Measurements from ENCODE around the gene TAS2R41. TPM values are rescaled to one million over a fixed set of nuclear protein-coding genes. Genes with fewer than 3 reads are reported as not detected.

The TAS2R41 gene
- total RNA-seq, 2 experiments from 2014 or later: not detected

GRCh38 chr7:143490717-143491306 is 13.1 kb downstream of the TAS2R41 start:
- ChIA-PET CTCF (no interaction called here), POLR2A (no interaction called here)

DNA sequence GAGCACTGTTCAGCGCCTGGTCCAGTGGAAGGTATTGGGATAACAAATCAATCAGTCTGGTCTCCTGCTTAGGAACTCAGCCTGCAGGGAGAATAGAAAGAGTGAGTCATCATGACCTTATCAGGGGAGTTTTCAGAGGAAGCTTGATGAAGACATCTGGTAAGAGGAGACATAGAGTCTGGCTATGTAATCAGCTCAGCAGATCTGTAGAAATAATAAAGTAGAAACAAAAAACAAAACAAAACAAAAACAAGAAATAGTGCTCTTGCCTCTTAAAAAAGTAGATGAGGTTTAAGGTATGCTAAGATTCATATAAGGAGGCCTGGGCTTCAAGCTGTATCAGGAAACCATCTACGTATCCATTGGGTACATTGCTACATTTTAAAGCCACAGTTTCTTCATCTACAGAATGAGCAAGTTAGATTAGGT is 14.4 kb downstream of the TAS2R41 start:
- ChIA-PET CTCF (no interaction called here), POLR2A (no interaction called here)

DNA sequence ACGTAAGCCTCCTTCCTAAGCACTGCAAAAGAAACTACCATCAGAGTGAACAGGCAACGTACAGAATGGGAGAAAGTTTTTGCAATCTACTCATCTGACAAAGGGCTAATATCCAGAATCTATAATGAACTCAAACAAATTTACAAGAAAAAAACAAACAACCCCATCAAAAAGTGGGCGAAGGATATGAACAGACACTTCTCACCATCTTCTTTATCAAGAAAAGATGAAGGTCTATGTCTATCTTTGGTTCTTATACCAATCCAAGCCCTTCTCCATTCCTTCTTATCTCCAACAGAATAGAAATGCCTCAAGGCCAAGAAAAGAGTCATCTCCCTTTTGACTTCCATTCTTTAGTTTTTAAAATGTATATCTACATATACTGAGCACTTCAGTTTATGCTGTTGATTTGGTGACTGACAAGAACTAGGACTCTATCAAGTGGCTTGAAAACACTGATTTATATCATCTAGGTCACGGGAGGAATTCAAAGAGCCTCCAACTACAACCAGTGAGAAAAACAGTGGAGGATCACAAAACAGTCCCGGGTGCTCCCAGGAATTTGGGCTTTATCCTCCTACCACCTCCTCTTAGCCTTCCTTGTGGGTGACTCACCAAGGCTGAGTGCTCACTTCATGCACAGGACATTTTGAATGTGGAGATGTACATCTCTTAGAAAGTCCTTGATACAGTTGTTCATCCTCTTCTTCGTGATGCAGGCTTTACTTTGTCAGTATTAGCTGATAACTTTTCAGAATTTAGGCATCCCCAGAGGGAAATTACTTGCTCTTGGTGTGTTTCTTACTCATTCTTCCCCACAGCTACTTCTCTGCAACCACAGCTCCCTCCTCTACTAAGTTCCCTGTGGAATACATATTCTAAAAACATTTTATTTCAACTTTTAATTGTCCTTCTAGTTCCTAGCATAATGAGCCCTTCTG is 15.4 kb downstream of the TAS2R41 start:
- POLR2A ChIA-PET: no interaction called here
- CTCF ChIA-PET: no interaction called here

DNA sequence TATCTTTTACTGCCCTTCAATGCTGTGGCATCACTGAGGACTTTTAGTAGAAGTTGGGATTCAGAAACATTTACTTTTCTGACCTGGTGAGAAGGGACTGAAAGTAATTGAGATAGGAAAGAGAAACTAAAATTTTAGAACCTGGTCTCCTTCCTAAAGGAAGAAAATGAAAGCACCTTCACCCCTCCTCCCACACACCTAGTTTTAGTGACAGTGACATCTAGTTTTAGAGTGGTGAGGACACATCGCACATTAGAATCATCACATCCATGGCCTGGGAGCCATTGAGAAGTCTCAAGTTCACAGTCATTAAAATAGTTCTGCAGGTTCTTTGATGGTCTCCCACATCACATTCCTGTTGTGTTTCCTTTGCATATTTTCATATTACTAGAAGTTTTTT is 16.1 kb downstream of the TAS2R41 start:
- POLR2A ChIA-PET: no interaction called here
- CTCF ChIA-PET: interaction anchor here (0.6 kb wide), 1 partner anchor 19 kb away, joined by 5 read pairs; no protein-coding TSS in a partner anchor

GRCh38 chr7:143494622-143495021 is 16.9 kb downstream of the TAS2R41 start:
- POLR2A ChIA-PET: no interaction called here
- CTCF ChIA-PET: interaction anchor here (0.6 kb wide), 1 partner anchor 18 kb away, joined by 5 read pairs; no protein-coding TSS in a partner anchor

DNA sequence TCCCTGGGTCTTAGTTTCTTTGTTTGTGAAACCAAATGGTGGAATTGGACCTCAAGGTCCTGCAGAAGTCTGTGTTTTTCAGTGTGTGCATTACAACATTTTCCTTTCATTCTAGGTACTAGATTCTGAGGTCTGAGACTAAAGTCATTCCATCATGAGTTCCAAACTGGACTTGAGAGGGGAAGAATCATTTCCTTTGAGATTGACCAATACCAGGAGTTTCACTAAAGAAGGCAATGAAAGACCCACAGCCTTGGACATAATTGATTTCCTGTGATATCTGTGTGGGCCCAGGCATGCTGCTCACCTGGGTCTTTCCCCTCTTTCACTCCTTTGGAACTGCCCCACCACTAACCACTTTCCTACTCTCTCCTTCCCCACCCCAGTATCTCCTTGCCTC is 18.2 kb downstream of the TAS2R41 start:
- CTCF ChIA-PET: no interaction called here

GRCh38 chr7:143496263-143496662 is 18.6 kb downstream of the TAS2R41 start:
- ChIA-PET POLR2A (no interaction called here), CTCF (no interaction called here)

More for the DNA sequence above, 18.2 kb downstream of the TAS2R41 start:
- POLR2A ChIA-PET: no interaction called here

DNA sequence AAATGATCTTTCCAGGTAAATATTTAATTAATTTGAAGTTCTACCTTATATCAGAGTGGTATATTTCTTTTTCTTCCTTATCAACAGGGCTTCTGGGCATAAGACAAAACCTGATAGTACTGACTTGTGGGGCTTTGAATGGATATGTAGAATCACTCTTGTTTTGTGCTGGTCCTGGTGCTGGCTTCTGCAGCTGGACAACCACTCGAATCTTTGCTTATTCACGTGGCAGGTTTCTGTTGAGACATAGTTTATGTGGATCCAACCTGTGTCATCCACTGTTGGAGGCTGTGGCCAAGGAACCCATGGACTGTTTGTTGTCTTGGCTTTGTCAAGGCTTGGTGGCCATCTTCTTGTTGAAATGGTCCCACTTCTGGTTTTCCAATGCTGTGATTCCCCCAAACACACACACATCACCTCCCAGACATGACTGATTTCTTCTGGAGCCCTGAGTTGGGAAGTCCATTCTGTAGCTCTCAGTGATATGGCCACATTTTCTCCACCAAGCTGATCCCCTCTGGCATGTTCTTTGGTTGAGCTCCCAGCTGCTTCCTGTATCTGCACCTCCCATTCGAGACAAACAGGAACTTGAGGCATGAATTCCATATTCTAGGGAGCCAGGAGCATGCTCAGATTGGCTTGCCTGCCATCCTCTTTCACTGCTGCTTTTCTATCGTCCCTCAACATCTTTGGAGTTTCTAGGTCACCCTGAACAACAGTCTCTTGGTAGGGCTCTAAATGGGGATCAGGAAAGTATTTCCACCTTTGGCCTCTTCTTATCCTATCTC is 19.5 kb downstream of the TAS2R41 start:
- POLR2A ChIA-PET: no interaction called here
- CTCF ChIA-PET: no interaction called here

- ChIA-PET POLR2A (no interaction called here), CTCF (no interaction called here)
Measured at GRCh38 chr7:143499246-143499645, 21.6 kb downstream of the TAS2R41 start.

- CTCF ChIA-PET: no interaction called here
- POLR2A ChIA-PET: no interaction called here
Measured at GRCh38 chr7:143499743-143500348, 22.2 kb downstream of the TAS2R41 start.

DNA sequence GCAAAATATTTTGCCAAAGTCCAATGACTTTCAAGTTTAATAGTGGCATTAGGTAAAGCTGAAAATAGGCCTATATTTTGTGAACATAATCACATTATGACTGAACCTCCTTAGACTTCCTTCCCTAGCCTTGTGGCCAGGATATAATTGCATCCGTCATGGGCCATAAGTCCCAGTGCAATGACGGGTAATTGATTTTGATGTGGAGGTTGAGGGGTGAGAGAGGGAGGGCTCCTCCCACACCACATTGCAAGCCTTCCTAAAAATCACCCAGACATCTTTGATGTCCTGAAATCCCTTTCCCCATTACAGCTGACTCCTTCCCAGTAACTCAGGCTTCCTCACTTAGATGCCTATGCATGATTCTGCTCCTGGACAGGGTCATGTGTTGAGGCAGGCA is 25.6 kb downstream of the TAS2R41 start:
- ChIA-PET POLR2A (no interaction called here), CTCF (no interaction called here)

DNA sequence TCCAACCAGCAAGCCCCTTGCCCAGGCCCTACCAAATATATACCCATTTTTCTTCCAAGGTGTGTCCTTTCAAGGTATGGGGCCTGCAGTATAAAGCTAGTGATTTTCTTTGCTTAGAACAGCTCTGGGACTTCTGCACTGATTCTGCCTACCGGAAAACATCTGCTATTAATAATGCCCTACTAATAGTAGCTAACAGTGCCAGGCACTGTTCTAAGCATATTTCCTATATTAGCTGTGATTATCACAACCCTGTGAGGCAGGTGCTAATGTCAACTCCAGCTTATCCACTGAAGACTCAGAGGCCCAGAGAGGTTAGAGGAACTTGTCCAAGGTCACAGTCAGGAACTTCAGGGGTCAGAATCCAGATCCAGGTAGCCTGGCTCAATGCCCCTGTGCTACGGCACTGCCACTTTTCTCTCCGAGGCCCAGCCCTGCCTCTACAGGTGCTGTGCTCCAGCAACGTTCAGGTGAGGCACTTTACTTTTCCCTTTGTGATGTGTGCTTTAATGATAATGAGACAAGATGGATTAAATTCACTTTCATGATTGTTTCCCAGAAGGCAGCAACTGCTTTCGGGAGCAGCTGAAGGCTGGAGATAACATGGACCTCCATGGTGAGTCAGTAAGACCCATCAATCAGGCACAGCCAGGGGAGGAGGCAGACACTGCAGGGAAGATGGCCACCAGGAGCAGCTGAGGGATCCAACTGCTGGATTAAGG is 26.7 kb downstream of the TAS2R41 start:
- POLR2A ChIA-PET: no interaction called here
- CTCF ChIA-PET: no interaction called here

DNA sequence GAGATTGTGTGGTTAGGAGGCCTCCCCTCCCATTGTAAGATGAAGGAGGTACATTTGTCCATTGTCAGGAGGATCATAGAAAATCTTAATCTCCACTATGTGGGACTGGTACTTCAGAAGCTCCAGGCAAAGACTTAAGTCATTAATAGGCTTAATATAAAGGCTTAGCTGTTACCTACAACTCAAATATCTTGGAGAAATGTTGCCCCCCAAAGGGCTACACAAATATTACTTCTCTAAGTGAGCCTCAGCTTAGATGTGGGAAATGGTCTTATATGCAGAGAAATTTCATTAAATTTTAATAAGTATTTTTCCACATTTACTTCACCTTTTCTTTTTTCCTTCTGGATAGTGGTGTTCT is 27.2 kb downstream of the TAS2R41 start:
- POLR2A ChIA-PET: no interaction called here
- CTCF ChIA-PET: no interaction called here

GRCh38 chr7:143505838-143506237 is 28.2 kb downstream of the TAS2R41 start:
- POLR2A ChIA-PET: no interaction called here
- CTCF ChIA-PET: interaction anchor here (1.1 kb wide), 1 partner anchor 77 kb away, joined by 3 read pairs; no protein-coding TSS in a partner anchor

DNA sequence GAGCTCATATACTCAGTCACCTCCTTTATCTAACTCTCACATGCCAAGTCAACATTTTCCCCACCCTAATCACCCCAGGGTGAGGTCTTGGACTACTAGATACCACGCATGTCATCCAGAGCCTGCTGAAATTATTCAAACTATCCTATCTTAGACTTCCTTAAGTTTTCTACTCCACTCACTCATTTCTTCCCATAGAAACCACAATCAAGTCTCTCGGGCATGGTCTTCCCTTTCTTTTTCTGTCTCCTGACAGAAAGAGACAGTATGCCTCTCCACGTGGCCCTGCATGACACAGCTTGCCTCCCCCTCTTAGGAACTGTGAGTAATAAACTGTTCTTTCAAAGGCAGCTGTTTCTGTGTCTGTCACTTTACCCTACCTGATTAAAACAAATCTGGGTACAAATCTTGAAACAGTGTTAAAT is 29.4 kb downstream of the TAS2R41 start:
- ChIA-PET POLR2A (no interaction called here), CTCF (no interaction called here)

DNA sequence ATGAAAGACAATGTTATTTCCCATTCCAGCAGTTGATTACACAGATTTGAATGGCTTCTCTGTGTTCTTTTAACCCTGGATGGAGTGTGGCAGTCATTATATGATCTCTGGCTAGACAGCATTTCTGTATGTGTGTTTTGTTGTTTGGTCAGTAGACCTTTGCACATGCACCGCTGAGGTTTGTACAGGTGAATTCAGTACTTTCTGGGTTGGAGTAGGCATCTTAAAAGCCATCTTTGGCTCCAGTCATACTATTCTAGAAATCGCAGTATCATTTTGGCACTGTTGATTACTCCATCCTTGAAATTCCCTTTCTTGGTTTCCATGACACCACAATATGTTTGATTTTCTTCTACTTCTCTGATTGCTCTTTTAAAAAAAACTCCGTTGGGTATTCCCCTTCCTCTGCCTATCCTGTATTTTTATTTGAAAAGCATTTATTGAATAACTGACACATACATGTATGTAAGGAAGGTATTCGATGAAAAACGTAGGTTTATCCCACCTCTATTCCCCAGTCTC is 29.9 kb downstream of the TAS2R41 start:
- CTCF ChIA-PET: no interaction called here
- POLR2A ChIA-PET: no interaction called here

- ChIA-PET CTCF (no interaction called here), POLR2A (no interaction called here)
Measured at GRCh38 chr7:143510854-143511592, 33.4 kb downstream of the TAS2R41 start.

DNA sequence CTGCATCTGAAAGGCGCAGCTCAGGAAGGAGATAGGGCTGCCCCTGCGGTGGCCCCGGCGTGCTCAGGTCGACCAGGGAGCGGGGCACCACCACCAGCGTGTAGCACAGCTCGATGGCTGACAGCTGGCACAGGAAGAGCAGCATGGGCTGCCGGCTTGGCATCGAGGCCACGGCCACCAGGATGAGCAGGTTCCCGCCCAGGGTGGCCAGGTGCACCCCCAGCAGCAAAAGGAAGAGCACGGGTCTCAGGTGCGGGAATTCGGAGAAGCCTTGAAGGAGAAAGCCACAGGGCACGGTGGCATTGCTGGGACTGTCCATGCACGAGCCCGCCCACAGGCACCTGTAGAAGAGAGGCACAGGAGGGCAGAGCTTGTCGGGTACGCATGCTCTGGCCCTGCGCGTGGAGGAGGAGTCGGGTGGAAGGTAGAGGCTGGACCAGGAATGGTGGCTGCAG is 33.9 kb downstream of the TAS2R41 start:
- POLR2A ChIA-PET: no interaction called here
- CTCF ChIA-PET: no interaction called here

Data from activated CD8-positive, alpha-beta memory T cell treated with anti-CD3 and anti-CD28 coated beads for 36 hours (primary cell).